HG02970 (cell line): ENCODE measurements around the gene MITF.
"Not testable (repeated sequence)": the region's sequence is repeated elsewhere in the genome, so short reads cannot be mapped to it uniquely, and the experiment has no call there.

Experiments used
- ATAC-seq: cut with Tn5 transposase; IDR thresholded peaks from one replicate; pipeline ENCODE4 v1.9.1; 2021; ENCODE audit warnings: mild to moderate bottlenecking, moderate library complexity, moderate number of reproducible peaks; ENCODE audit not compliant: unreplicated experiment, low FRiP score

MITF gene

GRCh38 chr3:69901802-69902201, 162.5 kb downstream of the MITF start:
- no peak for ATAC-seq

GRCh38 chr3:69902386-69902785, 163.1 kb downstream of the MITF start:
- no peak for ATAC-seq

GRCh38 chr3:69906351-69906966, 167.2 kb downstream of the MITF start:
- no peak for ATAC-seq

GRCh38 chr3:69907554-69907953, 168.3 kb downstream of the MITF start:
- no peak for ATAC-seq

- ATAC-seq, result not testable (repeated sequence)
These were observed 170.6 kb downstream of the MITF start for GRCh38 chr3:69909859-69910258.

- ATAC-seq, result no peak
These were observed 174.2 kb downstream of the MITF start for GRCh38 chr3:69913422-69913821.

- no peak for ATAC-seq
These were observed 175.1 kb downstream of the MITF start for GRCh38 chr3:69914395-69914794.

- no peak for ATAC-seq
These were observed 176.5 kb downstream of the MITF start for GRCh38 chr3:69915726-69916125.

GRCh38 chr3:69920009-69920408, 180.7 kb downstream of the MITF start:
- ATAC-seq, result not testable (repeated sequence)

- no peak for ATAC-seq
These were observed 182.4 kb downstream of the MITF start for GRCh38 chr3:69921651-69922050.

GRCh38 chr3:69922521-69923000, 183.3 kb downstream of the MITF start:
- ATAC-seq, result no peak

- no peak for ATAC-seq
These were observed 186.2 kb downstream of the MITF start for GRCh38 chr3:69925506-69925905.

- ATAC-seq, result no peak
These were observed 187.1 kb downstream of the MITF start for GRCh38 chr3:69926385-69926784.

GRCh38 chr3:69927571-69927970, 188.3 kb downstream of the MITF start:
- ATAC-seq, result no peak

GRCh38 chr3:69929019-69929418, 189.8 kb downstream of the MITF start:
- ATAC-seq, result no peak

- no peak for ATAC-seq
These were observed 191.3 kb downstream of the MITF start for GRCh38 chr3:69930564-69930963.

GRCh38 chr3:69932087-69932486, 192.8 kb downstream of the MITF start:
- no peak for ATAC-seq

GRCh38 chr3:69932501-69932900, 193.2 kb downstream of the MITF start:
- no peak for ATAC-seq

- ATAC-seq, result no peak
These were observed 195.1 kb downstream of the MITF start for GRCh38 chr3:69934398-69934797.

GRCh38 chr3:69936266-69936665, 197.0 kb downstream of the MITF start:
- ATAC-seq, result no peak

- ATAC-seq, result no peak
These were observed 198.8 kb downstream of the MITF start for GRCh38 chr3:69938061-69938460.

- ATAC-seq, result no peak
These were observed 199.7 kb downstream of the MITF start for GRCh38 chr3:69938931-69939330.

GRCh38 chr3:69941037-69941436, 201.8 kb downstream of the MITF start:
- no peak for ATAC-seq
